ENCODE results near the gene PNMT. TPM values are rescaled to one million over a fixed set of nuclear protein-coding genes. Genes with fewer than 3 reads are reported as not detected.
A peak's percentile ranks its signal among the peaks of the same experiment; 100 is the strongest.

Gene PNMT
- total and polyA plus RNA-seq, 12 donors = 2.7 to 30.0 (median 4.2) TPM

- peaks cover 0 to 28% (median 0%) of the 10 kb centered on the region in 9 donors for H3K36me3 ChIP-seq
- peak within 1 kb of the TSS; percentile 88 to 98 (median 94) for H3K27ac ChIP-seq
- intact Hi-C loops (cut with DNase I) = loop anchor here in 3 of 10 donors (5.0 kb wide), 1 partner anchor 44 kb away; the partner anchor contains the start of gene MIEN1 (in 3 of the 3)
- DNase-seq (peak; percentile 89), ATAC-seq (peak; percentile 95 to 96 (median 95))
- TF ChIP-seq CTCF (IDR thresholded peaks at IDR 0.05) = peak in 2 of 9 donors; percentile 16 to 22
- no peaks in the 10 kb centered on the region for H3K9me3 ChIP-seq
- H3K4me1 ChIP-seq = peaks cover 2 to 19% (median 14%) of the 10 kb centered on the region in 9 donors
- peak within 1 kb of the TSS; percentile 62 to 90 (median 68) for H3K4me3 ChIP-seq
- WGBS, 2 donors = 4% methylated on average over 44 to 45 of the region's 45 CpGs
- H3K27me3 ChIP-seq = no peaks in the 10 kb centered on the region
Measured at GRCh38 chr17:39687546-39688474, 19.6 kb downstream of the PNMT start, which contains the start of gene PGAP3. TSS of gene PGAP3 (minus strand) at chr17:39688057. CDS start at chr17:39688014, 43 bp downstream.

- H3K4me1 ChIP-seq = peaks cover 2 to 19% (median 14%) of the 10 kb centered on the region in 9 donors
- H3K9me3 ChIP-seq = no peaks in the 10 kb centered on the region
- H3K27me3 ChIP-seq = no peaks in the 10 kb centered on the region
- no peak for ATAC-seq
- H3K36me3 ChIP-seq = peaks cover 0 to 25% (median 0%) of the 10 kb centered on the region in 9 donors
- TF ChIP-seq CTCF (IDR thresholded peaks at IDR 0.05) = no peak
- DNase-seq = no peak
- intact Hi-C loops (cut with DNase I) = loop anchor here in 3 of 10 donors (5.0 kb wide), 1 partner anchor 44 kb away; the partner anchor contains the start of gene MIEN1 (in 3 of the 3)
- 17 to 21% methylated on average over 6 of the region's 6 CpGs for WGBS, 2 donors
- H3K4me3 ChIP-seq = peak overlapping the region; percentile 62 to 90 (median 68)
- peak overlapping the region; percentile 88 to 98 (median 94) for H3K27ac ChIP-seq
Measured at GRCh38 chr17:39688475-39688835, 20.2 kb downstream of the PNMT start.

GRCh38 chr17:39688945-39689344, 20.7 kb downstream of the PNMT start:
- 38 to 41% methylated on average over 3 of the region's 3 CpGs for WGBS, 2 donors
- no peaks in the 10 kb centered on the region for H3K27me3 ChIP-seq
- ATAC-seq = no peak
- H3K4me3 ChIP-seq = peak overlapping the region in 7 of 10 donors; percentile 62 to 80 (median 69)
- intact Hi-C loops (cut with DNase I) = loop anchor here in 3 of 10 donors (5.0 kb wide), 1 partner anchor 43 kb away; the partner anchor contains the start of gene MIEN1 (in 3 of the 3)
- no peak for DNase-seq
- peak overlapping the region in 1 of 10 donors; percentile 88 for H3K27ac ChIP-seq
- H3K9me3 ChIP-seq = no peaks in the 10 kb centered on the region
- H3K36me3 ChIP-seq = peaks cover 0 to 20% (median 0%) of the 10 kb centered on the region in 9 donors
- TF ChIP-seq CTCF (IDR thresholded peaks at IDR 0.05) = no peak
- H3K4me1 ChIP-seq = peaks cover 2 to 19% (median 14%) of the 10 kb centered on the region in 9 donors

- ATAC-seq (no peak), DNase-seq (no peak)
- Histone ChIP-seq H3K4me1 (peaks cover 0 to 8% (median 3%) of the 10 kb centered on the region in 9 donors), H3K27me3 (peaks cover 0 to 9% (median 0%) of the 10 kb centered on the region in 7 donors), H3K9me3 (no peaks in the 10 kb centered on the region), H3K4me3 (no peak overlapping the region), H3K27ac (no peak overlapping the region), H3K36me3 (no peaks in the 10 kb centered on the region)
- no peak for TF ChIP-seq CTCF (IDR thresholded peaks at IDR 0.05)
- intact Hi-C loops (cut with DNase I) = loop anchor here in 1 of 10 donors (5.0 kb wide), 1 partner anchor 33 kb away; no protein-coding TSS in a partner anchor
- WGBS, 2 donors = 92% methylated on average over 5 of the region's 5 CpGs
Measured at GRCh38 chr17:39694593-39694992, 26.3 kb downstream of the PNMT start.

All from heart right ventricle (tissue), 16 donors.